GM12872 (cell line): ENCODE measurements around the gene PXMP2.

Experiments
- CTCF ChIP-seq: IDR thresholded peaks from 3 replicates; pipeline ENCODE4 v1.5.1; 2011; ENCODE audit warnings: low read depth, mild to moderate bottlenecking, low read length, moderate library complexity; ENCODE audit not compliant: insufficient read depth

The PXMP2 gene

GRCh38 chr12:132729541-132730320 lies 42.3 kb downstream of the PXMP2 start:
- TF ChIP-seq CTCF: no peak

- no peak for TF ChIP-seq CTCF
Observed at GRCh38 chr12:132730353-132730752, 43.0 kb downstream of the PXMP2 start.

- no peak for TF ChIP-seq CTCF
Observed at GRCh38 chr12:132731574-132731973, 44.2 kb downstream of the PXMP2 start.

GRCh38 chr12:132734206-132734605 lies 46.8 kb downstream of the PXMP2 start:
- TF ChIP-seq CTCF: no peak

GRCh38 chr12:132735496-132735895 lies 48.1 kb downstream of the PXMP2 start:
- TF ChIP-seq CTCF: no peak

GRCh38 chr12:132736378-132736777 lies 49.0 kb downstream of the PXMP2 start:
- TF ChIP-seq CTCF: no peak

- TF ChIP-seq CTCF: no peak
Observed at GRCh38 chr12:132736913-132737312, 49.5 kb downstream of the PXMP2 start.
